K562 (cell line): ENCODE measurements around the gene FILIP1L. TPM values are rescaled to one million over a fixed set of nuclear protein-coding genes. Genes with fewer than 3 reads are reported as not detected.

ENCODE experiments used
- ATAC-seq: fragments of 200-7000 bp; cut with Tn5 transposase; 3 replicates; pipeline ENCODE4 v1.9.1; 2020; ENCODE audit warnings: moderate library complexity
- BruUV-seq: library from RNA; stranded (reverse); fragments of 400-500 nt; replicated peaks from 2 replicates; lab custom pipeline; 2021; lab: Mats Ljungman, UMichigan
- CTCF ChIA-PET: fragments of 300-600 bp; formaldehyde crosslinking; extraction: SDS; loops from one replicate; lab custom pipeline; 2021; ENCODE audit warnings: low intra/inter-chr PET ratio; lab: Yijun Ruan, JAX
- POLR2A ChIA-PET: fragments of 300-600, 350-650 bp; sonication (Branson Sonifier 250); formaldehyde crosslinking; extraction: SDS; loops from one replicate; lab custom pipeline; 2021; ENCODE audit warnings: antibody characterized with exemption, inconsistent platforms; lab: Yijun Ruan, JAX
- DNase-seq, 4 experiments: peaks; one replicate each; pipeline versions ENCODE4 v3.0.0 to v3.0.0-alpha.2; 2011 to 2018; ENCODE audit warnings: low spot score in 3 of 4, mixed read lengths in 3 of 4; ENCODE audit errors: extremely low read depth in 1 of 4
- FAIRE-seq: peaks from 2 replicates; lab custom pipeline; 2011; peaks lifted over from hg19 to GRCh38; lab: Jason Lieb, UNC
- H2AFZ ChIP-seq: 2 replicates; pipeline ENCODE4 v1.6.0; 2011; ENCODE audit warnings: low read depth, low read length, control low read depth, inconsistent platforms
- H3K27ac ChIP-seq: fragments of 200-600 bp; 3 replicates; pipeline ENCODE4 v1.8.0; 2011; ENCODE audit warnings: low read depth, mild to moderate bottlenecking, control low read depth, inconsistent platforms, low read length, moderate library complexity, mixed read lengths; ENCODE audit errors: extremely low read depth
- H3K27me3 ChIP-seq, 2 experiments: fragments of 300-600 bp in 1 of 2; 2 replicates in 1 of 2; 3 replicates in 1 of 2; pipeline versions ENCODE4 v1.6.0 to v1.8.0; 2011; ENCODE audit warnings: inconsistent platforms in 2 of 2, low read length in 2 of 2, mild to moderate bottlenecking in 1 of 2, mixed read lengths in 1 of 2, moderate library complexity in 1 of 2; ENCODE audit not compliant: control insufficient read depth in 2 of 2, insufficient read depth in 2 of 2
- H3K36me3 ChIP-seq: fragments of 300-600 bp; 3 replicates; pipeline ENCODE4 v1.8.0; 2011; ENCODE audit warnings: mild to moderate bottlenecking, low read length, inconsistent platforms; ENCODE audit not compliant: control insufficient read depth, insufficient read depth
- H3K4me1 ChIP-seq, 2 experiments: fragments of 200-600 bp in 1 of 2; replicated peaks in 1 of 2; 2 replicates in 1 of 2; 3 replicates in 1 of 2; pipeline versions ENCODE4 v1.5.1 to v1.8.0; 2011; ENCODE audit warnings: inconsistent platforms in 2 of 2, low read length in 2 of 2, mild to moderate bottlenecking in 1 of 2, mixed read lengths in 1 of 2, moderate library complexity in 1 of 2; ENCODE audit not compliant: control insufficient read depth in 2 of 2, insufficient read depth in 2 of 2
- H3K4me2 ChIP-seq: 2 replicates; pipeline ENCODE4 v1.6.1; 2011; ENCODE audit warnings: low read length, control low read depth, inconsistent platforms, mixed read lengths; ENCODE audit not compliant: insufficient read depth
- H3K4me3 ChIP-seq: fragments of 200-600 bp; sonication (generic), shearing (Covaris generic); 2 replicates; pipeline ENCODE4 v1.5.1; 2016; ENCODE audit warnings: control low read depth, inconsistent platforms
- H3K79me2 ChIP-seq: fragments of 200-600 bp; 3 replicates; pipeline ENCODE4 v1.8.0; 2011; ENCODE audit warnings: low read length, inconsistent platforms; ENCODE audit not compliant: control insufficient read depth, insufficient read depth
- H3K9ac ChIP-seq, 2 experiments: 2 replicates each; pipeline versions ENCODE4 v1.6.0 to v1.6.1; 2011; ENCODE audit warnings: low read depth in 2 of 2, low read length in 2 of 2, control low read depth in 1 of 2, inconsistent platforms in 1 of 2, mild to moderate bottlenecking in 1 of 2, mixed read lengths in 1 of 2; ENCODE audit not compliant: insufficient read depth in 1 of 2
- H3K9me1 ChIP-seq: one replicate; pipeline ENCODE4 v1.6.0; 2011; ENCODE audit warnings: inconsistent platforms, mild to moderate bottlenecking, low read length, moderate library complexity; ENCODE audit not compliant: control insufficient read depth, insufficient read depth
- H3K9me3 ChIP-seq: replicated peaks from 2 replicates; pipeline ENCODE4 v1.5.1; 2011; ENCODE audit warnings: low read depth, low read length, inconsistent platforms; ENCODE audit not compliant: control insufficient read depth, insufficient read depth
- H4K20me1 ChIP-seq: replicated peaks from 2 replicates; pipeline ENCODE4 v1.6.1; 2011; ENCODE audit warnings: low read length, inconsistent platforms, mixed read lengths; ENCODE audit not compliant: control insufficient read depth, insufficient read depth
- BCL6 ChIP-seq: fragments of 250-450 bp; sonication (Bioruptor Pico); IDR thresholded peaks from 2 replicates; pipeline ENCODE4 v1.4.0; 2020
- C11orf30 ChIP-seq: fragments of 450-650 bp; IDR thresholded peaks from 2 replicates; pipeline ENCODE4 v1.6.1; 2016; ENCODE audit warnings: low read depth, mild to moderate bottlenecking
- CGGBP1 ChIP-seq: fragments of 250-450 bp; sonication (Bioruptor Pico); IDR thresholded peaks from 2 replicates; pipeline ENCODE4 v1.9.0; 2021; ENCODE audit warnings: mild to moderate bottlenecking
- HMBOX1 ChIP-seq: sonication (generic); IDR thresholded peaks from 2 replicates; pipeline ENCODE4 v1.6.1; 2016
- JUND ChIP-seq, 2 experiments: IDR thresholded peaks; 2 replicates in 1 of 2; 3 replicates in 1 of 2; pipeline ENCODE4 v1.6.1; 2011; ENCODE audit warnings: borderline replicate concordance in 2 of 2, low read depth in 2 of 2, low read length in 2 of 2, improper control_type of control experiment in 1 of 2, missing biosample characterization in 1 of 2, missing genetic modification characterization in 1 of 2, missing genetic modification reagents in 1 of 2
- RAD51 ChIP-seq: fragments of 450-650 bp; IDR thresholded peaks from 2 replicates; pipeline ENCODE4 v1.7.1; 2016; ENCODE audit warnings: low read depth, mild to moderate bottlenecking, borderline replicate concordance
- RFX5 ChIP-seq: IDR thresholded peaks from 2 replicates; pipeline ENCODE4 v1.6.1; 2011; ENCODE audit warnings: low read depth, mild to moderate bottlenecking, improper control_type of control experiment, low read length
- TAF9B ChIP-seq: fragments of 450-650 bp; IDR thresholded peaks from 2 replicates; pipeline ENCODE4 v1.6.1; 2018; ENCODE audit warnings: mild to moderate bottlenecking; ENCODE audit not compliant: partially characterized antibody
- ZNF124 ChIP-seq: sonication (generic); formaldehyde crosslinking; IDR thresholded peaks from 2 replicates; pipeline ENCODE4 v1.8.1; 2022; ENCODE audit warnings: missing genetic modification reagents
- ZNF316 ChIP-seq: fragments of 450-650 bp; IDR thresholded peaks from 2 replicates; pipeline ENCODE4 v1.6.1; 2016
- ZNF668 ChIP-seq: fragments of 250-450 bp; sonication (Bioruptor Pico); IDR thresholded peaks from 2 replicates; pipeline ENCODE4 v1.8.0; 2022; ENCODE audit warnings: mild to moderate bottlenecking, inconsistent platforms
- WGBS: fragments of 100-300 bp; shearing (Covaris generic); methylation state at CpG from one replicate; pipeline ENCODE4 v1.1.6; 2016; ENCODE audit warnings: low coverage, mixed read lengths; ENCODE audit not compliant: insufficient coverage; ENCODE audit errors: missing lambda C conversion rate; 5-methylcytosine and 5-hydroxymethylcytosine counted together
- in situ Hi-C: fragments of 300-500 bp; cut with MboI; formaldehyde crosslinking; loops from 4 replicates; pipeline ENCODE4 v1.15.0; 2018; ENCODE audit warnings: inconsistent platforms, mixed read lengths
- intact Hi-C: fragments of 100-400 bp; cut with micrococcal nuclease; formaldehyde crosslinking; loops from 2 replicates; pipeline ENCODE4 v1.14.2; 2022
- polyA plus RNA-seq, 8 experiments: library from polyadenylated mRNA; depleted of rRNA in 4 of 8; stranded (reverse) in 5 of 8; unstranded in 3 of 8; fragments of >200 nt; fragmentation: Nextera tagmentation in 2 of 8; fragmentation: Illumina TruSeq in 1 of 8; extraction: Ambion mirVana in 2 of 8; extraction: Trizol in 1 of 8; gene quantifications; 2 replicates each; pipeline versions ENCODE4 v1.2.1 to v1.2.3, GENCODE V29; 2011 to 2014; ENCODE audit warnings: inconsistent platforms in 1 of 8, missing spikeins in 1 of 8
- total RNA-seq, 7 experiments: library from RNA; depleted of rRNA in 6 of 7; stranded (reverse); fragments of >200 nt in 6 of 7; fragmentation: Illumina TruSeq in 2 of 7; extraction: Trizol in 2 of 7; gene quantifications; 2 replicates each; pipeline versions ENCODE4 v1.2.1 to v1.2.3, GENCODE V29; 2011 to 2021; ENCODE audit warnings: low replicate concordance in 1 of 7
- TF ChIP-seq, protein P1 (sequence below), 2 experiments: IDR thresholded peaks; 2 replicates each; pipeline ENCODE4 v1.6.1; 2012; ENCODE audit warnings: improper control_type of control experiment in 2 of 2, low read depth in 2 of 2, low read length in 2 of 2, borderline replicate concordance in 1 of 2
- TF ChIP-seq, protein P2 (sequence below): fragments of 250-450 bp; sonication (Bioruptor Pico); IDR thresholded peaks from 2 replicates; pipeline ENCODE4 v1.6.1; 2021; ENCODE audit warnings: mild to moderate bottlenecking
- TF ChIP-seq, protein P3 (sequence below): fragments of 450-650 bp; IDR thresholded peaks from 2 replicates; pipeline ENCODE4 v1.6.1; 2017; ENCODE audit warnings: antibody characterized with exemption, mild to moderate bottlenecking

FILIP1L gene
- total and polyA plus RNA-seq, 9 of the 15 experiments (the other 6 are each of a cell fraction or from before 2014, with no cell fraction given), result 0.50 to 2.1 (median 1.1) TPM

DNA sequence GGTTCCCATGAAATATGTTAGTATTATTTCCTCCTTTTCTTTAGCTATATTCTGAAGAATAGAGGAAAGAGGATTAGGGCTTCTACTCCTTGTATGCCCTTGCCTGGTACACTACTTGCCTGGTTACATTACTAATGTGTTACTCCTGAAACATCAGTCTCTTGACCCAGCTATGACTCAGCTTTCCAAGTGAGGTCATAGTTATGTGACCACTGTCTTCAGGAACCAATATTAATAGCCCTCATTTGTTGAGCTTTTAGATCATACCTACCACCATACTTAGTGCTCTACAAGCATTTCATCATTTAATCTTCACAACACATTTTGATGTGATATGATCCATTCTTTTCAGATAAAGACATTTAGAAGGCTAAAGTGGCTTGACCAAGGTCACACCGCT, 236.3 kb downstream of the FILIP1L start:
- DNase-seq, result peak; percentile 26 to 66 (median 42)
- Histone ChIP-seq H3K9me1 (no peaks in the 10 kb centered on the region), H3K27ac (peak overlapping the region; percentile 31; the same call in 1 of the 3 replicates), H3K27me3 (no peaks in the 10 kb centered on the region), H3K9ac (peak overlapping the region in 1 of 2 experiments; percentile 87; a peak in 1 of 4 replicates), H3K4me2 (no peak overlapping the region; the same call in 1 of the 2 replicates), H3K36me3 (peaks cover 6% of the 10 kb centered on the region; the same call in 1 of the 3 replicates), H2AFZ (no peak overlapping the region), H4K20me1 (no peaks in the 10 kb centered on the region), H3K79me2 (peaks cover 64% of the 10 kb centered on the region), H3K4me1 (peaks cover 6 to 10% of the 10 kb centered on the region in 2 experiments; a peak in 3 of 5 replicates), H3K4me3 (no peak overlapping the region), H3K9me3 (no peaks in the 10 kb centered on the region)
- no TSS peak for BruUV-seq
- peak; percentile 61 for ATAC-seq
- CTCF ChIA-PET, result no interaction called here
- POLR2A ChIA-PET, result interaction anchor here (0.7 to 1.4 kb wide), 2 partner anchors 10 to 18 kb away, joined by 3 to 6 read pairs; no protein-coding TSS in a partner anchor
- WGBS, result 80% methylated on average over 1 of the region's 1 CpG
- peak; percentile 80 for FAIRE-seq
- in situ Hi-C loops, result no loop called here
- intact Hi-C loops, result no loop called here
- peak; percentile 70 for TF ChIP-seq HMBOX1
- no peak for TF ChIP-seq ZNF668 (CRISPR knock-in tag)
- no peak for TF ChIP-seq RAD51
- TF ChIP-seq, protein P1, sequence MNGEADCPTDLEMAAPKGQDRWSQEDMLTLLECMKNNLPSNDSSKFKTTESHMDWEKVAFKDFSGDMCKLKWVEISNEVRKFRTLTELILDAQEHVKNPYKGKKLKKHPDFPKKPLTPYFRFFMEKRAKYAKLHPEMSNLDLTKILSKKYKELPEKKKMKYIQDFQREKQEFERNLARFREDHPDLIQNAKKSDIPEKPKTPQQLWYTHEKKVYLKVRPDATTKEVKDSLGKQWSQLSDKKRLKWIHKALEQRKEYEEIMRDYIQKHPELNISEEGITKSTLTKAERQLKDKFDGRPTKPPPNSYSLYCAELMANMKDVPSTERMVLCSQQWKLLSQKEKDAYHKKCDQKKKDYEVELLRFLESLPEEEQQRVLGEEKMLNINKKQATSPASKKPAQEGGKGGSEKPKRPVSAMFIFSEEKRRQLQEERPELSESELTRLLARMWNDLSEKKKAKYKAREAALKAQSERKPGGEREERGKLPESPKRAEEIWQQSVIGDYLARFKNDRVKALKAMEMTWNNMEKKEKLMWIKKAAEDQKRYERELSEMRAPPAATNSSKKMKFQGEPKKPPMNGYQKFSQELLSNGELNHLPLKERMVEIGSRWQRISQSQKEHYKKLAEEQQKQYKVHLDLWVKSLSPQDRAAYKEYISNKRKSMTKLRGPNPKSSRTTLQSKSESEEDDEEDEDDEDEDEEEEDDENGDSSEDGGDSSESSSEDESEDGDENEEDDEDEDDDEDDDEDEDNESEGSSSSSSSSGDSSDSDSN (IDR thresholded peaks at IDR 0.05; ENCODE audit: borderline replicate concordance in 1 of 2, low read depth in 2 of 2, low read length in 2 of 2), result no peak
- no peak for TF ChIP-seq TAF9B
- TF ChIP-seq C11orf30, result peak; percentile 57
- no peak for TF ChIP-seq BCL6 (CRISPR knock-in tag)
- peak; percentile 62 for TF ChIP-seq ZNF316
- TF ChIP-seq, protein P2, sequence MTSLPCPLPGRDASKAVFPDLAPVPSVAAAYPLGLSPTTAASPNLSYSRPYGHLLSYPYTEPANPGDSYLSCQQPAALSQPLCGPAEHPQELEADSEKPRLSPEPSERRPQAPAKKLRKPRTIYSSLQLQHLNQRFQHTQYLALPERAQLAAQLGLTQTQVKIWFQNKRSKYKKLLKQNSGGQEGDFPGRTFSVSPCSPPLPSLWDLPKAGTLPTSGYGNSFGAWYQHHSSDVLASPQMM (CRISPR knock-in tag), result no peak
- TF ChIP-seq CGGBP1 (CRISPR knock-in tag), result no peak
- TF ChIP-seq, protein P3, sequence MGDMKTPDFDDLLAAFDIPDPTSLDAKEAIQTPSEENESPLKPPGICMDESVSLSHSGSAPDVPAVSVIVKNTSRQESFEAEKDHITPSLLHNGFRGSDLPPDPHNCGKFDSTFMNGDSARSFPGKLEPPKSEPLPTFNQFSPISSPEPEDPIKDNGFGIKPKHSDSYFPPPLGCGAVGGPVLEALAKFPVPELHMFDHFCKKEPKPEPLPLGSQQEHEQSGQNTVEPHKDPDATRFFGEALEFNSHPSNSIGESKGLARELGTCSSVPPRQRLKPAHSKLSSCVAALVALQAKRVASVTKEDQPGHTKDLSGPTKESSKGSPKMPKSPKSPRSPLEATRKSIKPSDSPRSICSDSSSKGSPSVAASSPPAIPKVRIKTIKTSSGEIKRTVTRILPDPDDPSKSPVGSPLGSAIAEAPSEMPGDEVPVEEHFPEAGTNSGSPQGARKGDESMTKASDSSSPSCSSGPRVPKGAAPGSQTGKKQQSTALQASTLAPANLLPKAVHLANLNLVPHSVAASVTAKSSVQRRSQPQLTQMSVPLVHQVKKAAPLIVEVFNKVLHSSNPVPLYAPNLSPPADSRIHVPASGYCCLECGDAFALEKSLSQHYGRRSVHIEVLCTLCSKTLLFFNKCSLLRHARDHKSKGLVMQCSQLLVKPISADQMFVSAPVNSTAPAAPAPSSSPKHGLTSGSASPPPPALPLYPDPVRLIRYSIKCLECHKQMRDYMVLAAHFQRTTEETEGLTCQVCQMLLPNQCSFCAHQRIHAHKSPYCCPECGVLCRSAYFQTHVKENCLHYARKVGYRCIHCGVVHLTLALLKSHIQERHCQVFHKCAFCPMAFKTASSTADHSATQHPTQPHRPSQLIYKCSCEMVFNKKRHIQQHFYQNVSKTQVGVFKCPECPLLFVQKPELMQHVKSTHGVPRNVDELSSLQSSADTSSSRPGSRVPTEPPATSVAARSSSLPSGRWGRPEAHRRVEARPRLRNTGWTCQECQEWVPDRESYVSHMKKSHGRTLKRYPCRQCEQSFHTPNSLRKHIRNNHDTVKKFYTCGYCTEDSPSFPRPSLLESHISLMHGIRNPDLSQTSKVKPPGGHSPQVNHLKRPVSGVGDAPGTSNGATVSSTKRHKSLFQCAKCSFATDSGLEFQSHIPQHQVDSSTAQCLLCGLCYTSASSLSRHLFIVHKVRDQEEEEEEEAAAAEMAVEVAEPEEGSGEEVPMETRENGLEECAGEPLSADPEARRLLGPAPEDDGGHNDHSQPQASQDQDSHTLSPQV, result peak; percentile 68
- no peak for TF ChIP-seq ZNF124 (CRISPR knock-in tag)
- TF ChIP-seq RFX5, result no peak
- peak; percentile 84 for TF ChIP-seq JUND (IDR thresholded peaks at IDR 0.05; ENCODE audit: borderline replicate concordance, low read depth, low read length)
- peak; percentile 86; the same call in 2 of the 3 replicates for TF ChIP-seq JUND (tag; IDR thresholded peaks at IDR 0.05; ENCODE audit: borderline replicate concordance, low read depth, low read length)
